Measurements from ENCODE around the gene FAM83G.
A peak's percentile ranks its signal among the peaks of the same experiment; 100 is the strongest.

The FAM83G gene

DNA sequence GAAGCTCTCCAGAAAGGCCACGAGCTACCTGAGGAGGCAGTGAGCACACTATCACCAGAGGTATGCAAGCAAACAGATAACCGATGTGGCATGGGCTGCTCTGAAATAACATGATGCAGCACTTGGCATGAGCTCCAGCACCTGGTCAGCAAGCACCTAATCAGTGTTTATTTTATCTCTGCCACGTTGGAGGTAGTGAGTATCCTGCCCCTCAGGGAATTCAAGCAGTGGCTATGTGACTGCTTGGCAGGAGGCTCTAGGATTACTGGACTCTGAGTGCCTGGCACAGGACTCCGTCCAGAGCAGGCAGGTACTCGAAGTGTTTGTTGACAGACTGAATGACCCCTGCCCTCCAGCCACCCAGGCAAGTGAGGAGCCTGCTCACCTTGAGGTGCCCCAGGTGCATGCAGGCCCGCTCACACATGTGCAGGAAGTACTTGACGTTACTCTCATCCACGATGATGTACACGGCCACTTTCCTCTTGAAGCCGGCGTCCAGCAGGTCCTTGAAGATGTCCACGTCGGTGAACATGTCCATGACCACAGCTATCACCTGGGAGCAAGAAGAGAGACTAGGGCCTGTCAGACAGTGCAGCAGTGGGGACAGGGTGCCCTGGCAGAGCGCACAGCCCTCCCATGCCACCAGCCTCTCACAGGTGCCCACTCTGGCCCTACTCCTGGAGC, 16.6 kb downstream of the FAM83G start:
- no peak for DNase-seq

GRCh38 chr17:18987230-18987610, 17.3 kb downstream of the FAM83G start:
- no peak for DNase-seq

- DNase-seq: no peak
These were observed 17.9 kb downstream of the FAM83G start for GRCh38 chr17:18986541-18987229.

DNA sequence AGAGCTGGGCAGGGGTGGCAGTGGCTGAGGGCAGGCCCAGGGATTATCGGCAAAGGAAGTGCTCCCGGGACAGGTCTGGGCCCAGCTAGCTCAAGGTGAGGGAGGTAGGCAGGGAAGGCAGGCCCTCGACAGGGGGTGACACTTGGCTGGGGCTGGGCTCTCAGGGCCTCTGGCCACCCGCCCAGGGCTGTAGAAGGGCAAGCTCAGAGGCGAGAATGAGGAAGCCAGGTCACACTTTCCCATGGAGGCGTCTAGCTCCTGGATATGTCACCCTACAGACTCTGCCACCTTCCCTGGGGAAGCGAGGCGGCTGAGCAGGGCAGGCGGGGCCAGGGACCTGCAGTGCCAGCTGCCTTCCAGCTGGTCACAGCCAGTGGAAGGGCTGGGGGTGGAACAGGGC, 19.1 kb downstream of the FAM83G start:
- DNase-seq: no peak

- DNase-seq: no peak
These were observed 20.1 kb downstream of the FAM83G start for GRCh38 chr17:18984273-18985114.

GRCh38 chr17:18981642-18982424, 22.7 kb downstream of the FAM83G start:
- peak; percentile 63 for DNase-seq

- DNase-seq: no peak
These were observed 23.3 kb downstream of the FAM83G start for GRCh38 chr17:18981335-18981641.

DNA sequence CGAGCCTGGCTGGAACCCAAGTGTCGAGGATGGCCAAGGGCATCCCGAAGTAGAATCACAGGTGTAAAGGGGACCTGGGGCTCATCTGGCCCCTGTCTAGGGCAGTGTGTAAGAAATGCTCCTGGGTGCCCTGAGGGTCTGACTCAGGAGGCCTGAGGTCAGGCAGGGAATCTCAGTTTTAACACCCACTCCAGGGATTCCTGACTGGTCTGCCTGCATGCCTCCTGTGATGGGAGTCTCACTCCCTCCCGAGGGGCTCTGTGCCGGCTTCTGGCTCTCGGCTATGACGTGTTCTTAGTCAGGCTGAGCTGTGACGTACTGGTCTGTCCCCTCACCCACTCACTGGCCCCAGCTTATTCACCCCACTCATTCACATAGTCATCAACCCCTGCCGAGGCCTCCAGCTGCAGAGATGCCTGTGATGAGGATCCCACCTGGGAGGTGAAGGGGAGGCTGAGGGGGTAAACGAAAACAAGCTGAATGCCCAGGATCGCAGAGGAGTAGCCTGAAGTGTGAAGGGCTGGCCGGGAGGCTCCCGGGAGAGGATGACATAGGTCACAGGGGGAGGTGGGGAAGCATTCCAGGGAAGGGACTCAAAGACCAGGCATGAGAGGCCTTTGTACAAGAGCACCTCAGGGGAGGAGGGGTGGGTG, 23.8 kb downstream of the FAM83G start:
- peak; percentile 66 for DNase-seq

DNA sequence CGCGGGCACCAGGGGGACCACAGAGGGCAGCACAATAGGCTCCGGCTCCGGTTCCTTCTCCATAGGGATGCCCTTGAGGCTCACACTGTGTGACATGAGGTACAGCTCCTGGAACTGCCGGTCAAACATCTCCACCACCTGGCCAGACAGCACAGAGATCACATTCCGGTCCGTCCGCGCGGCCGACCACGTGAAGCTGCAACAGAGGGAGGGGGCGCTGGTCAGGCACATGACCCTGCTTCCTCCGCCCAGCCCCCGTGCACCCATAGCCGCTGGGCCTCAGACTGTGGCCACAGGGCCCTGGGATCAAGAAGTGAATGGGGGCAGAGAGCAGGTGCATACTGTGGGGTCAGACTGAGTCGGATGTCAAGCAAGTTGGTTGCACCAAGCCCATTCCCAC, 25.9 kb downstream of the FAM83G start:
- DNase-seq: no peak

GRCh38 chr17:18978050-18978449, 26.5 kb downstream of the FAM83G start:
- no peak for DNase-seq

DNA sequence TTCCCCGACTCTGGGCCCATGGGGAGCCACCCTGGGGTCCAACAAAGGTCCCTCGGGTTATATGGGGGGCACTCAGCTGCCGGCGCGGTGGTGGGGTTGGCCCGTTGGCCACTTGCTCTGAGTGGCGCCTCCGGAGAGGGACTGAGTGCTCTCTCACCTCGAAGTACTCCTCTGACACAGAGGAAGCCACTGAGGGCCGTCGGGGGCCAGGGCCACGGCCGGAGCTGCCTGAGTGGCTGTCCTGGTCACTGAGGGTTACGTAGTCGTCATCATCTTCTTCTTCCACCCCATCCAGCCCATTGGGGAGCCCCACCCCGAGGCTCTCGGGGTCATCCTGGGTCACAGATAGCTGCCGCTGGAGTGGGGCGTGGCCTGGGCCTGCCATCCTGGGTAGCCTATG, 26.9 kb downstream of the FAM83G start:
- DNase-seq: no peak

DNA sequence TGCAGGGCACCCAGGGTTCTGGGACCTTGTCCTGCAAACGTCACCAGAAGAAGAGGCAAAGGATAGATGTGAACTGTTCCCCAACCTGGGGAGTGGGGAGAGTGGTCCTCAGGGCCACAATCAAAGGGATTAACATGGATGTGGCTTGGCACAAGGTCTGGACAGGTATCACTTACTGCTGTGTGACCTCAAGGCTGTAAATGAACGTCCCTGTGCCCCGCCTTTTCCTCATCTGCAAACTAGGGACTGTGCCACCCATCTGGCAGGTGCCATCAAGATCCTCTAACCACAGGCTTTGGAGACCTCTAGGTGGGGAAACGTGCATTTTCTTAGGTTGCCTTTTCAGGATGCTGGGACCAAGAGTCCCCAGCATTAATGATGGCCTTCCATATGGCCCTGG, 27.5 kb downstream of the FAM83G start:
- no peak for DNase-seq

- DNase-seq: no peak
These were observed 28.4 kb downstream of the FAM83G start for GRCh38 chr17:18976201-18976600.

- DNase-seq: no peak
These were observed 29.0 kb downstream of the FAM83G start for GRCh38 chr17:18975597-18975996.

GRCh38 chr17:18974407-18975149, 30.0 kb downstream of the FAM83G start:
- no peak for DNase-seq

GRCh38 chr17:18971801-18972200, 32.8 kb downstream of the FAM83G start:
- no peak for DNase-seq

GRCh38 chr17:18970582-18971480, 33.7 kb downstream of the FAM83G start:
- DNase-seq: no peak

DNA sequence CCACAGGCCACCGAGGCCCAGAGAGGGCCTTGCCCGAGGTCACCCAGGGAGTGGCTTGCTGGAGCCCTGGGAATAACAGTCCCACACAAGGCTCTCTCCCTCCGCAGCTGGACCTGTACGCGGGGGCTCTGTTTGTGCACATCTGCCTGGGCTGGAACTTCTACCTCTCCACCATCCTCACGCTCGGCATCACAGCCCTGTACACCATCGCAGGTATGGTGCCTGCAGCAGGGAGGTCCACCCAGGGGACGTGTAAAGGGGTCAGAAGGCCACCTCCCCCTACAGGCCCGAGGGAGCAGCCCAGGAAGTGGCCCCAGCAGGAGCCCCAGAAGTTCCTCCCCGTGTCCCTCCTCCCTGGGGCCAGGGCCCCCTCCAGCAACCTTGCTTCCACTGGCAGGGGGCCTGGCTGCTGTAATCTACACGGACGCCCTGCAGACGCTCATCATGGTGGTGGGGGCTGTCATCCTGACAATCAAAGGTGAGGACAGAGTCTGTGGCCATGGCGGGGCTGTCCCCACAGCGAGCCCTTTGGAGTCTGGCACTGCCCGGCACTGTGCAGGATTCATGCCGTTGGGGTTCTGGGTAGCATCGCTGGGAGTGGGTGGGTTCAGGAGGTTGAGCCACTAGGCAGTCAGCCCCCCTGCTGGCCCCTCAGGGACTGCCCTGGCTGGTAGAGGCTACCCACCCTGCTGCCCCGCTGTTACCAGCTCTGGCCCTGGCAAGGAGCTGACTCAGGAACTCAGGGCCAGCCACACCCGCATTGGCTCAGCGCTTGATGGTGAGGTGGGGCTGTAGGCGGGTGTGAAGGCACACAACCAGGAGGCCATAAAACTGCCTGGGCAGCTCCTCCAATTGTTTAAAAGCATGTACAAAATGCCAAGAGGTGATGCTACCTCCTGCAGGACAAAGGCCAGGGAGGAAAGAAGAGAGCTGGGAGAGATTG, 35.3 kb downstream of the FAM83G start:
- DNase-seq: no peak

GRCh38 chr17:18968345-18968744, 36.2 kb downstream of the FAM83G start:
- no peak for DNase-seq

- no peak for DNase-seq
These were observed 36.6 kb downstream of the FAM83G start for GRCh38 chr17:18967916-18968315.

Data from fibroblast of upper back skin (primary cell).